ENCODE data around the gene RHOBTB1.
"Not testable (repeated sequence)": the region's sequence is repeated elsewhere in the genome, so short reads cannot be mapped to it uniquely, and the experiment has no call there.

RHOBTB1 gene

GRCh38 chr10:60940446-60940845 lies 3.5 kb downstream of the RHOBTB1 start:
- DNase-seq = no peak

GRCh38 chr10:60937784-60938654 lies 6.0 kb downstream of the RHOBTB1 start:
- DNase-seq = no peak

- DNase-seq = no peak
These were observed 7.0 kb downstream of the RHOBTB1 start for GRCh38 chr10:60937022-60937421.

DNA sequence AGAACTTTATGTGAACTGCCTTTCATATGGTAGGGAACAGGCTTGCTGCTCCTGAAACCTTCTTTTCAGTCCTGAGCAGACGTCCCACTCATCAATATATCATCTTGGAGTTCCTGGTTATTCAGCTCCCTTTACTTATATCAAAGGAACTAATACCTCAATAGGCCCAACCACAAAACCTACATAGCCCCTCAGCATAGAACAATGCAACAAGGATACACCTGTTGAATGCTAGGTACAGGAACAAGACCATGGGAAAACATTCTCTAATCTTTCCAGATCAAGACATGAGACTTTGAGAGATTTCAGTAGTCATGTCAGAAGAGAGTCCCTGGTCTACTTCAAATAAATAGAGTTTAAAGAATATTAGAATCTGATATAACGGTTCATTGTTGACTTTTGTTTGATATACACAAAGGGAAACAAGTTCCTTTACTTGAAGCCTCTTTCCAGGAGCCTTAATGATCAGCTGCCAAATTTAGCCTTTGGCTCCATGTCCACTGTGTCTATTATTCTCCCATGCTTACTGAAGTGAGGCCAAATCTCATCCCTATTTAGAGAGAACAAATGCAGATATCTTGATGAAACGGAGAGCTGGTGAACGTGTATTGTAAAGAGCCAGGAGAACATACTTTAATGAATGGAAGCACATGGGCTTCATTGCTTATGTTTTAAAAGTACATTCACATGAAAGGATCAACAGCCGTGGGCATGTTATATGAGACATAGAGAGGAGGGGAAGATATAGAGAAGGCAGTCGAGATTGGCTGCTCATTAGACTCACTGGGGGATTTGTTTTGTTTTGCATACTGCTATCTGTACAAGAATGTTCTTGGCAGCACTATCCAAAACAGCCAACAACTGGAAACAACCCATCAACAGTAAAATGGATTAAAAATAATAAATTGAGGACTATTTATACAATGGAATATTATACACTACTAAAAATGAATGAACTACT lies 9.5 kb downstream of the RHOBTB1 start:
- no peak for DNase-seq

- DNase-seq = no peak
These were observed 11.2 kb downstream of the RHOBTB1 start for GRCh38 chr10:60932756-60933155.

DNA sequence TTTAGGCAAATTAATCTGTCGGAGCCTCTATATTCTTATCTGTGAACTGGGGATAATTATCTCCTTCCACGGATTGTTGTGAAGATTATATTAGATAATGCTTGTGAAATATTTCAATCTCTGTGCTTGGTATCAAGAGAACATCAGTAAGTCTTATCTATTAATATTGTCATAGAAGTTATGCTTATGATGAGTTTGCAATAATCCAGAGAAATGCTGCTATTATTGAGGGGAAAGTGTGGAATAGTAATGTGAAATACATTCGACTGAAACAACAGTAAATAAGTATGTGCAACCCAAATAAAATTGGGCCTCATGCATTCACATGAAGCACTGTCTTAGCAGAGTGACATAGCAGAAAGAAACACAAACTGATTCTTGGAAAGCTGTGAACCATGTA lies 13.7 kb downstream of the RHOBTB1 start:
- no peak for DNase-seq

- DNase-seq = no peak
These were observed 22.4 kb downstream of the RHOBTB1 start for GRCh38 chr10:60921633-60922032.

GRCh38 chr10:60920479-60920878 lies 23.5 kb downstream of the RHOBTB1 start:
- DNase-seq = no peak

DNA sequence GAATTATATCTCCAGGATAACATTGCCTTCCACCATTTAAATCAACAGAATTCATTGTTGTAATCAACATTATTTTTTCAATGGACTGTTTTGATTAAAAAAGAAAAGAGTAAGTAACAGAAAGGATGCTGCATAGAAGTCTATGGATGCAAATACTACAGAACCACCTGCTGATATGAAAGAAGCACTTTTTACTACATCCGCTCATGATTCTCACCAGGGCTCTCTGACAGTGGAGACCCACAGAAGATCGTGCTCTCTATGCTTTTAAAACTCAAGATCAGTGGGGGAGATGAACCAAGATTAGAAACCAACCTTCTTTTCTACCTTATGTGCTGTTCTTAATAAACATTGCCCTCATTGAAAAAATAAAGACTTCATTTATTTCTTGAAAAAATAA lies 24.4 kb downstream of the RHOBTB1 start:
- DNase-seq = no peak

GRCh38 chr10:60917331-60918280 lies 26.4 kb downstream of the RHOBTB1 start:
- DNase-seq = no peak

GRCh38 chr10:60916025-60916424 lies 28.0 kb downstream of the RHOBTB1 start:
- no peak for DNase-seq

GRCh38 chr10:60914690-60915141 lies 29.3 kb downstream of the RHOBTB1 start:
- no peak for DNase-seq

GRCh38 chr10:60913657-60914056 lies 30.3 kb downstream of the RHOBTB1 start:
- DNase-seq = no peak

- DNase-seq = no peak
These were observed 30.9 kb downstream of the RHOBTB1 start for GRCh38 chr10:60913071-60913470.

DNA sequence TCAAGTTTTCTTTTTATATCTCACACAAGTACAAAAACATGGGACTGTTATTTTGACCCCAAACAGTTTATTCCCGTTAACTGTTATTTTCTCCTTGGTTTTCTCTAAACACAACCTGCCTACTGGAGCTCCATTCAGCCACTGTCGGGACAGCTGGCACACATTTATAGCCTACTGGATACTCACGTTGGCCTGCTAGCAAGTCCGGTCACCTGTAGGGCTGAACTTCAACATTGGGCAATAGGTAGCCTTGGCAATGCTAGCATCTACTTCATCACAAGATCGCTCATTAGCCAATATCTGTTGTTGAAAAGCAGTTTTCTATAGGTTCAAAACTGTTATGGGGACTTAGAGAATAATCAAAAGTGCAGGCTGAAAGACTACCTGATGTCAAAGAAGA lies 32.3 kb downstream of the RHOBTB1 start:
- DNase-seq = no peak

- DNase-seq = no peak
These were observed 32.8 kb downstream of the RHOBTB1 start for GRCh38 chr10:60911216-60911615.

GRCh38 chr10:60910543-60910942 lies 33.4 kb downstream of the RHOBTB1 start:
- no peak for DNase-seq

DNA sequence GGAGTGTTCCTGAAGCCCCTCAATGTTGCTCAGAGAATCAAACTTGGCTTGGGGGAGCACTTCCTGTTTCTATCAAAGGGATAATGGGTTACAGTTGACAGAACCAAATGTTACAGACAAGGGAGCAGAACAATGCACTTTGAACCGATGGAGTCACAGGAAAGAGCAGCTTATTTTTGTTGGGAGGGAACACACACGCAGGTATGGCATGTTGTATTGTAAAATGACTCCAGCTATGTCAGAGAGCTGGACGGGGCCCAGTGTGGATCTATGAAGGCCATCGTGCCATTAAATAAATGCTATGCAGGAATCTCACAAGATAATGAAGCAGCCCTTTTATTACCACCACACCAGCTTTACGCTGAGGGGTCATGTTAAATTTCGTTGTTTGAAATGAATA lies 35.1 kb downstream of the RHOBTB1 start:
- no peak for DNase-seq

- DNase-seq = no peak
These were observed 36.0 kb downstream of the RHOBTB1 start for GRCh38 chr10:60908031-60908430.

DNA sequence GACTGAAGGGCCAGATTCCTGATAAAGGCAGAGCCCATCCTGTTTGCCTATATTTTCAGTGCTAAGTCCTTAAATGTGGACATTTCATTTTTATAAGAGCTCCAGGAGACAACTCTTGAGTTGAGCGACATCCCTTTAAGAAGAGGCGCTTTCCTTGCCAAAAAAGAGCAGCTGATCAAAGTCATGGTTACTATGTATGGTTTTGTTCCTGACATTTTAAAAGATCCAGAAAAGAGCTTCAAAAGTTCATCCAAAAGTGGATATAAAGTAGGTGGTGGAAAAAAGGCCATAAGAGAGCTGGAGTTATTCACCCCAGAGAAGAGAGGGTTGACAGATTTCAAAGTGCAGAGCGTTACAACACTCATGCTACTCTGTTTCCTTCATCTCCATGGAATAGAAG lies 36.7 kb downstream of the RHOBTB1 start:
- no peak for DNase-seq

DNA sequence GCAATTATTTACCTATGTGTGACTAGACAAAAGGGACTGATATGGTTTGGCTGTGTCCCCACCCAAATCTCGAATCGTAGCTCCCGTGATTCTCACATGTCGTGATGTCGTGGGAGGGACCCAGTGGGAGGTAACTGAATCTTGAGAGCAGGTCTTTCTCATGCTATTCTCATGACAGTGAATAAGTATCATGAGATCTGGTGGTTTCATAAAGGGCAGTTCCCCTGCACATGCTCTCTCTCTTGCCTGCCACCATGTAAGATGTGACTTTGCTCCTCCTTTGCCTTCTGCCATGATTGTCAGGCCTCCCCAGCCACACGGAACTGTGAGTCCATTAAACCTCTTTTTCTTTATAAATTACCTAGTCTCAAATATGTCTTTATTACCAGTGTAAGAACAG lies 37.2 kb downstream of the RHOBTB1 start:
- not testable (repeated sequence) for DNase-seq

- DNase-seq = no peak
These were observed 37.6 kb downstream of the RHOBTB1 start for GRCh38 chr10:60906411-60906810.

DNA sequence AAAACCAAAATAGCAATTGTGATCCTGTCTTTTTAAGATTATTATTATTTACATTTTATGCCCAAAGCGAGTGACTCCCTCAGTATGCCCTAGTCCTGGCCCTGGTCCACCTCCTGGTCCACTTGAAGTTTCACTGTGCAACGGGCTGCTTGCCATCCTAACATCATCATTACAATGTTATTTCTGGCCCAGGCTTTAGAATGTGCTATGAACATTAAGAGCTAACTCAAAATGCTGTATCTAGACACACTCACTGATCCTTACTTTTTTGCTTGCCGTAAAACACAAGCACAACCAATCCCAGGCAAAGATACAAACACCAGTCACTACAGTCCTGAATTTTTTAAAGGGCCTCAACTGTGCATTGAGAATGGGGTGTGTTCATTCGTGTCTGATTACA lies 38.4 kb downstream of the RHOBTB1 start:
- DNase-seq = no peak

Data from stimulated activated CD4-positive, alpha-beta T cell treated with anti-CD3 and anti-CD28 coated beads, Interleukin-4, amount 100 ng/mL, for 1 hour (primary cell).